ENCODE data around the gene ANXA5.

ANXA5 gene

DNA sequence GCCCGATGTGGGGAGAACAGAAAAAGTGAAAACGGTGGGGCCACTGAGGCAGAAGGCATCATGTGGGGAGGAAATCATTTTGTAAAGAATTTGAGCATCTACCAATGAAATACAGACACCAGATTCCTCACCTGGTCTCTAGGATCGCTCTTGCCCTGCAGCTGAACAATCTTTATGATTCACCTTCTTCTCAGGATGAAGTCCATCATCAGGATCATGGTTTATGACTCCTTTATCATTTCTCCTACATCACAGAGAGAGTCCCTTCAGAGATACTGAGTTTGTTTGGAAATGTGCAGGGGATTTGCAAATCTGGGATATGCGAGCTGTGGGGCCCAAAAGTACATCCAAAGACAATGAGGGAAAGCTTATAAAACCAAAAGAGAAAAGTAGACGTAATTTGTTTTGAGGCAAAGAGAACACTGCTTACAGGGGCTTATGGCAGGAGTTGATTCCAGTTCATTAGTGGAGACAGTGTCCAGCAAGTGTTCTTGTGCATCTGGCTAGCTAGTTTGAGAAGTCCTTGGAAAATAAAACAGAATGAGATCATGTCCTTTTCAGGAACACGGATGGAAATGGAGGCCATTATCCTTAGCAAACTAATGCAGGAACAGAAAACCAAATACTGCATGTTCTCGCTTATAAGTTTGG is 15.3 kb upstream of the ANXA5 start:
- DNase-seq (ENCODE audit: low read depth) = peak; percentile 59

DNA sequence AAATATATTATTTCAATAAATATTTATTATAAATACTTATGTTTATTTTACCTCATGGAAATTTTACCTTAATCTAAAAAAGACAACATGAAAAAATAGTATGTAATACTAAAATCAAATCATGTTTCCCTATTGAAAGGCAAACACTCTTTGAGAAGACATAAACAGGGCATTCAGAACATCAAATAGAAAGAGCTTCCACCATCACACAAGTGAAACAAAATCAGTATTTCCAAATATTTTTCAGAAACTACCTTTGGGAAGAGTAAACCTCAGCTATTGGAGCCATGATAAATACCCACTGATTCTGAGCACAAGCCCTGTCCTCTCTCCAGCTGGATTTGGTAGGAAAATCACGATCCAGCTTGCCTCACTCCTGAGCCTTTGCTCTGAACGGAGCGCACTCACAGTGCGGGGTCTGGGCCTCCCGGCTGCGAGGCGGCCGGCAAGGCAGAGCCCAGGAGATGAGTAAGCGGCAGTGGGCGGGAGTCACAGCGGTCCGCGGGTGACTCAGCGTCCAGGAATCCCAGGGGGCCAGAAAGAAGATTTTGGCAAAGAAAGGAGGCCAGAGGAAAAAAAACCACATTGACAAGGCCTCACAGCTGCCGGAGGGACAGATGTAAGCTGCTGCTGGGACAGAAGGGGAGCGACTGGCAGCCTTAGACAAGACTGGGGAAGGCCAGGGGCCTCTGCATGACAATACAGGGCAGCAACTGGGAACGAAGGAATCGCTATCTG is 14.7 kb upstream of the ANXA5 start:
- peak; percentile 97 for DNase-seq (ENCODE audit: low read depth)

GRCh38 chr4:121709766-121710405 is 13.1 kb upstream of the ANXA5 start:
- DNase-seq (ENCODE audit: low read depth) = peak; percentile 47

- no peak for DNase-seq (ENCODE audit: low read depth)
Measured at GRCh38 chr4:121707344-121707743, 10.6 kb upstream of the ANXA5 start.

- peak; percentile 55 for DNase-seq (ENCODE audit: low read depth)
Measured at GRCh38 chr4:121706595-121707021, 9.8 kb upstream of the ANXA5 start.

DNA sequence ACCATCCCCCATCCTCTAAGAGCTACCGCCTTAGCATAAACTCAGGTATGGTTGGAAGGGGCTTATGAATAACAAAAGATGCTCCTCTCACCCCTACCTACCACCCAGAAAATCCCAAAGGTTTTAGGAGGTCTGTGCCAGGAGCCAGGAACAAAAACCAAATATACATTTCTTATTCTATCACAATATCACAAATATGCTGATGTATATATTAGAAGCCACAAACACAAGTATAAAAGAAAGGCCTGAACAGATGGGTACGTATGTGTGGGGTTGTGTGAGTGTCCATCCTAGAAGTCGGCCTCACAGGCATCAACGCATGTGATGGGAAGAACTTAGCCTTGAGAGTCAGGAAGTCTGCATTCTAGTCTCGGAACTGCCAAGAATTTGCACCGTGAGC is 8.7 kb upstream of the ANXA5 start:
- DNase-seq (ENCODE audit: low read depth) = no peak

DNA sequence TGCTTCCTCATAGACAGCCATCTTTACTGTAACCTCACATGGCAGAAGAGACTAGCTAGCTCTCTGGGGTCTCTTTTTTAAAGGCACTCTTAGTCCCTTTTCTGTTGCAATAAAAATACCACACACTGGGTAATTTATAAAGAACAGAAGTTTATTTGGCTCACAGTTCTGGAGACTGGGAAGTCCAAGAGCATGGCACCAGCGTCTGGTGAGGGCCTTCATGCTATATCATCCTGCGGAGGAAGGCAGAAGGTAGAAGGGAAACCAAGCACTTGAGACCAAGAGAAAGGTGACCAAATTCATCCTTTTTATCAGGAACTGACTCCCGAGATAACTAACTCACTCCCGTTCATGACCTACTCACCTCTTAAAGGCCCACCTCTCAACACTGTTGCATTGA is 5.4 kb upstream of the ANXA5 start:
- no peak for DNase-seq (ENCODE audit: low read depth)

GRCh38 chr4:121701263-121701662 is 4.5 kb upstream of the ANXA5 start:
- no peak for DNase-seq (ENCODE audit: low read depth)

GRCh38 chr4:121698236-121698671 is 1.5 kb upstream of the ANXA5 start:
- no peak for DNase-seq (ENCODE audit: low read depth)

DNA sequence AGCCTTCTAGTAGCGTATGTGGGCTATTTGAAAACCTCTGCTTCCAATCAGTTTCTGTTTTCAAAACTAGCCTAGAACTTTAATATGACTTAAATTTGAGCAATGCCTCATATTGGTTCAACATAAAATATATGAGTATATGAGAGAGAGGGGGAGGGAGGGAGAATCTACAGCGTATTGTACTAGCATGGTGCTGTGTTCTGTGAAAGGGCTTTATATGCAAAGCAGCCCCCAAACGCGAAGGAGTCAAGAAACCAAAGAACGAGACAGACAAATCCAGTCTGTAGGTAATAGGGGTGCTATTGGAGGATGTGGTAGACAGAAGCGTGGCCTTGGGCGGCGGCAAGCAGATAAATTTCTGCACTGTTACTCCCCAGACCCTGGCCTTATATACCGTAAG is 784 bp upstream of the ANXA5 start:
- DNase-seq (ENCODE audit: low read depth) = no peak

- peak; percentile 88 for DNase-seq (ENCODE audit: low read depth)
Measured at GRCh38 chr4:121696170-121696580, 605 bp downstream of the ANXA5 start.

- no peak for DNase-seq (ENCODE audit: low read depth)
Measured at GRCh38 chr4:121693886-121694285, 2.9 kb downstream of the ANXA5 start.

DNA sequence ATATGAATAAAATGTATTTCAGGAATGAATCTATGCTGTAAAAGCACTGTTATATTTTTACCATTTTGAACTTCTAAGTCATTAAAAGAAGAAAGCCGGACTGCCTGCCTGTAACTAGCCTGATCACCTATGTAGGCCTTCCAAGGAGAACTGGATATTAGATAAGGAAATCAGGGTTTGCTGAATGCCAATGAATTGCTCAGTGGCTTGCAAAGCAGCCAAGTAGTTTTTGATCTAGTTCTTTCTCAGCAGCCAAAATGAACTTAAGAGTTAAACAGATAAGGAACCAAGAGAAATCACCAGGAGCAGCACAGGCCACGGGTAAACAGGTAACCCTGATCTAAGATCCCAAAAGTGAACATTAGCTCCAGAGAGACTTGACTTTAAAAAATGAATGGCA is 3.3 kb downstream of the ANXA5 start:
- no peak for DNase-seq (ENCODE audit: low read depth)

- no peak for DNase-seq (ENCODE audit: low read depth)
Measured at GRCh38 chr4:121692261-121692660, 4.5 kb downstream of the ANXA5 start.

- DNase-seq (ENCODE audit: low read depth) = peak; percentile 79
Measured at GRCh38 chr4:121690001-121690400, 6.8 kb downstream of the ANXA5 start.

DNA sequence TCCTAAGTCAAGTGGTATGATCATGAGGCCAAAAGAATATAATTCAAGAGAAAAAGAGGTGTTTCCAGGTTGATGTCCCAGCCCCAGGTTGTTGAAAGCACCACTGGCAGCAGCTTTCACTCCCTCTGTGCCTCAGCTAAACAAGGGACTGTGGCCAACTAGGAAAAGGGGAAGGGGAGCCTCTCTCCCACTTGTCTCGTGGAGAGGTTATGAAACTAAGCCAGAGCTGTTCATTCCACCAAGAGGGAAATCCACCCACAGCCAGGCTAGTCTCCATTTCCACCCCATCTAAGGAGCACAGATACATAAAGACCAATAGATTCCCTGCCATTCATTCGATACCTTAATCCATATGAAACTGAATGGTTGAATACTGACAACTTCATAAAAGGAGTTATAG is 8.1 kb downstream of the ANXA5 start:
- no peak for DNase-seq (ENCODE audit: low read depth)

- DNase-seq (ENCODE audit: low read depth) = no peak
Measured at GRCh38 chr4:121688261-121688660, 8.5 kb downstream of the ANXA5 start.

GRCh38 chr4:121686255-121686654 is 10.5 kb downstream of the ANXA5 start:
- DNase-seq (ENCODE audit: low read depth) = peak; percentile 70

DNA sequence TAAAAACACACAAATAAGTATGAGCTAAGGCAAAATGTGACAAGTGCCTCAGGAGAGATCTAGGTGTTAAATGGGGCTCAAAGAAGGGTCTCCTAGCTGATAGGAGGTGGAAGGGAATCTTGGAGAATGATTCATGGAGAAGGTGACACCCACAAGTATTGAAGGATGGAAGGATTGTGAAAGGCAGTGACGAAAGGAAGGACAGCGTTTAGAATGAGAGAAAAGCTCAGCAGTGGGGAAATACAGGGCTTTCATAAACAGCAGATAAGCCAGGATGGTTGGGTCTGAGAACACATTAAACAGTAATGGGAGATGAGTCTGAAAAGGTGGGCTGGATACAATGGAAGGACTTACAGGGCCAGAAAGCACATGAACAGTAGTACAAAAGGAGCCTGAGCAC is 11.5 kb downstream of the ANXA5 start:
- no peak for DNase-seq (ENCODE audit: low read depth)

GRCh38 chr4:121684561-121684960 is 12.2 kb downstream of the ANXA5 start:
- no peak for DNase-seq (ENCODE audit: low read depth)

DNA sequence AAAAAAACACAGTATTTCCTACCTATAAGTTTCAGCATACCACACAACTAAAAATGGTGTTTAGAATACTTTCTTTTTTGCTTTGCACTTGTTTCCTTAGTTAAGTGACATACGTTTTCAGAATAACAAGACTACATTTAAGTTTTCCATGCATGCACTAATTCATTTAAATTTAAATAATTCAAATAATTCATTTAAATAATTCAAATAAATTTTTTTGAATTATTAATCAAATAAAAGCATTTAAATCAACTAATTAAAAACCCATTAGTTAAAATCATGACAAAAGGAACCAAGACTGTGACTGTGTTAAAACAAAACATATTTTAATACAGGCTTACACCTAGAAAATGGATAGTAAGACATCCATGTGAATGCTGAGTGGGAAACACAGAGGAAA is 12.8 kb downstream of the ANXA5 start:
- DNase-seq (ENCODE audit: low read depth) = no peak

GRCh38 chr4:121680571-121680970 is 16.2 kb downstream of the ANXA5 start:
- no peak for DNase-seq (ENCODE audit: low read depth)

GRCh38 chr4:121679951-121680350 is 16.8 kb downstream of the ANXA5 start:
- DNase-seq (ENCODE audit: low read depth) = no peak
